SK-N-SH (cell line): ENCODE measurements around the gene NFKB2. TPM values are rescaled to one million over a fixed set of nuclear protein-coding genes. Genes with fewer than 3 reads are reported as not detected.
A peak's percentile ranks its signal among the peaks of the same experiment; 100 is the strongest.

Experiments used
- CTCF ChIA-PET: fragments of 300-600, 350-600 bp; formaldehyde crosslinking; extraction: SDS; loops from one replicate; lab custom pipeline; 2021; lab: Yijun Ruan, JAX
- POLR2A ChIA-PET: fragments of 350-600 bp; sonication (Branson Sonifier 250); formaldehyde crosslinking; extraction: SDS; loops from one replicate; lab custom pipeline; 2020; ENCODE audit warnings: antibody characterized with exemption, inconsistent platforms; lab: Yijun Ruan, JAX
- DNase-seq: peaks from one replicate; pipeline ENCODE4 v3.0.0; 2012
- H2AFZ ChIP-seq: fragments of 200-600 bp; sonication (generic); 2 replicates; pipeline ENCODE4 v1.8.1; 2016; ENCODE audit warnings: antibody characterized with exemption, mild to moderate bottlenecking, low read depth
- H3F3A ChIP-seq: fragments of 200-600 bp; sonication (generic); replicated peaks from 2 replicates; pipeline ENCODE3; 2016; ENCODE audit warnings: antibody characterized with exemption, mild to moderate bottlenecking; ENCODE audit not compliant: insufficient read depth
- H3K27ac ChIP-seq, 2 experiments: fragments of 200-500 bp in 1 of 2; fragments of 200-600 bp in 1 of 2; sonication (Bioruptor generic) in 1 of 2; sonication (generic), shearing (Covaris generic) in 1 of 2; 2 replicates each; pipeline versions ENCODE4 v1.5.1 to v1.6.1; 2014 to 2016; ENCODE audit warnings: low read depth in 2 of 2, inconsistent platforms in 1 of 2, low read length in 1 of 2, mild to moderate bottlenecking in 1 of 2, mixed read lengths in 1 of 2
- H3K27me3 ChIP-seq: fragments of 200-600 bp; sonication (generic), shearing (Covaris generic); 2 replicates; pipeline ENCODE4 v1.6.1; 2016; ENCODE audit warnings: mixed run types; ENCODE audit not compliant: insufficient read depth
- H3K36me3 ChIP-seq, 2 experiments: fragments of 200-500 bp in 1 of 2; fragments of 200-600 bp in 1 of 2; sonication (Bioruptor generic) in 1 of 2; sonication (generic) in 1 of 2; replicated peaks in 1 of 2; 2 replicates each; pipeline versions ENCODE3 to v1.5.1; 2014 to 2016; ENCODE audit warnings: low read length in 1 of 2, mild to moderate bottlenecking in 1 of 2; ENCODE audit not compliant: insufficient read depth in 2 of 2, control insufficient read depth in 1 of 2
- H3K4me1 ChIP-seq, 2 experiments: fragments of 200-500 bp in 1 of 2; fragments of 200-600 bp in 1 of 2; sonication (Bioruptor generic) in 1 of 2; sonication (generic), shearing (Covaris generic) in 1 of 2; 2 replicates each; pipeline versions ENCODE4 v1.5.1 to v1.6.1; 2014 to 2016; ENCODE audit warnings: low read depth in 1 of 2, low read length in 1 of 2, mixed run types in 1 of 2; ENCODE audit not compliant: insufficient read depth in 2 of 2, control insufficient read depth in 1 of 2
- H3K4me2 ChIP-seq: fragments of 200-600 bp; sonication (generic), shearing (Covaris generic); 2 replicates; pipeline ENCODE4 v1.6.1; 2017; ENCODE audit warnings: mixed run types
- H3K4me3 ChIP-seq, 2 experiments: fragments of 200-500 bp in 1 of 2; fragments of 200-600 bp in 1 of 2; sonication (Bioruptor generic) in 1 of 2; sonication (generic), shearing (Covaris generic) in 1 of 2; 2 replicates each; pipeline versions ENCODE4 v1.5.1 to v1.8.1; 2014 to 2016; ENCODE audit warnings: low read depth in 2 of 2, inconsistent platforms in 1 of 2, low read length in 1 of 2, mild to moderate bottlenecking in 1 of 2, mixed read lengths in 1 of 2, moderate library complexity in 1 of 2
- H3K79me2 ChIP-seq: fragments of 200-600 bp; sonication (generic); 2 replicates; pipeline ENCODE4 v1.8.1; 2017; ENCODE audit warnings: mild to moderate bottlenecking; ENCODE audit not compliant: insufficient read depth
- H3K9ac ChIP-seq: fragments of 200-600 bp; sonication (generic); 2 replicates; pipeline ENCODE4 v1.6.1; 2017; ENCODE audit warnings: mixed run types
- H3K9me2 ChIP-seq: fragments of 200-600 bp; sonication (generic); 2 replicates; pipeline ENCODE4 v1.6.1; 2017; ENCODE audit warnings: mixed run types
- H3K9me3 ChIP-seq: fragments of 200-600 bp; sonication (generic); 2 replicates; pipeline ENCODE4 v1.6.1; 2017; ENCODE audit warnings: mixed run types, mild to moderate bottlenecking, moderate library complexity
- H4K20me1 ChIP-seq: fragments of 200-600 bp; sonication (generic); 2 replicates; pipeline ENCODE4 v1.6.1; 2017; ENCODE audit warnings: mild to moderate bottlenecking, mixed run types; ENCODE audit not compliant: insufficient read depth
- ELF1 ChIP-seq: IDR thresholded peaks from 2 replicates; pipeline ENCODE4 v1.4.0; 2012
- EZH2phosphoT487 ChIP-seq: fragments of 200-600 bp; sonication (generic); IDR thresholded peaks from 2 replicates; pipeline ENCODE4 v1.6.1; 2017; ENCODE audit warnings: low read depth, mixed run types, mild to moderate bottlenecking, antibody characterized with exemption, moderate library complexity, borderline replicate concordance
- FOSL2 ChIP-seq: IDR thresholded peaks from 2 replicates; pipeline ENCODE4 v1.4.0; 2012; ENCODE audit warnings: low read depth, mild to moderate bottlenecking, moderate library complexity, borderline replicate concordance
- FOXJ3 ChIP-seq: sonication (generic); formaldehyde crosslinking; IDR thresholded peaks from 2 replicates; pipeline ENCODE4 v1.5.1; 2020; ENCODE audit warnings: mild to moderate bottlenecking, missing genetic modification reagents
- FOXM1 ChIP-seq: IDR thresholded peaks from 2 replicates; pipeline ENCODE4 v1.4.0; 2012; ENCODE audit warnings: low read depth, mild to moderate bottlenecking
- GABPA ChIP-seq: IDR thresholded peaks from 2 replicates; pipeline ENCODE4 v1.4.0; 2012; ENCODE audit warnings: low read depth, mild to moderate bottlenecking
- IRF3 ChIP-seq: fragments of 150-350 bp; IDR thresholded peaks from 2 replicates; pipeline ENCODE4 v1.6.1; 2016; ENCODE audit warnings: mild to moderate bottlenecking, low read depth, low read length
- JUND ChIP-seq: IDR thresholded peaks from 2 replicates; pipeline ENCODE4 v1.4.0; 2012
- MEF2A ChIP-seq: IDR thresholded peaks from 2 replicates; pipeline ENCODE4 v1.4.0; 2012; ENCODE audit warnings: low read depth, borderline replicate concordance
- MXI1 ChIP-seq: IDR thresholded peaks from 2 replicates; pipeline ENCODE4 v1.6.1; 2012; ENCODE audit warnings: mild to moderate bottlenecking, low read depth, low read length, improper control_type of control experiment
- NFIC ChIP-seq: IDR thresholded peaks from 2 replicates; pipeline ENCODE4 v1.4.0; 2012; ENCODE audit warnings: borderline replicate concordance
- POLR2AphosphoS5 ChIP-seq: IDR thresholded peaks from 2 replicates; pipeline ENCODE4 v1.6.1; 2012; ENCODE audit warnings: low read depth, low read length
- RAD21 ChIP-seq: IDR thresholded peaks from 2 replicates; pipeline ENCODE4 v1.6.1; 2012; ENCODE audit warnings: mild to moderate bottlenecking, low read length
- RCOR1 ChIP-seq: fragments of 150-350 bp; IDR thresholded peaks from 2 replicates; pipeline ENCODE4 v1.6.1; 2017; ENCODE audit warnings: antibody characterized with exemption, low read length
- RXRA ChIP-seq: IDR thresholded peaks from 2 replicates; pipeline ENCODE4 v1.4.0; 2012; ENCODE audit warnings: low read depth, mild to moderate bottlenecking, borderline replicate concordance
- SMC3 ChIP-seq: IDR thresholded peaks from 2 replicates; pipeline ENCODE4 v1.6.1; 2012; ENCODE audit warnings: low read depth, low read length, improper control_type of control experiment
- TAF1 ChIP-seq: IDR thresholded peaks from 2 replicates; pipeline ENCODE4 v1.6.1; 2012; ENCODE audit warnings: low read depth, mild to moderate bottlenecking, low read length, moderate library complexity, borderline replicate concordance
- TEAD4 ChIP-seq: IDR thresholded peaks from 2 replicates; pipeline ENCODE4 v1.4.0; 2012; ENCODE audit warnings: mild to moderate bottlenecking, borderline replicate concordance; ENCODE audit not compliant: insufficient read depth
- USF2 ChIP-seq: fragments of 150-350 bp; IDR thresholded peaks from 2 replicates; pipeline ENCODE4 v1.6.1; 2017; ENCODE audit warnings: antibody characterized with exemption, low read length, low read depth, borderline replicate concordance
- YY1 ChIP-seq: IDR thresholded peaks from 2 replicates; pipeline ENCODE4 v1.4.0; 2012; ENCODE audit warnings: low read depth, mild to moderate bottlenecking
- WGBS: methylation state at CpG from one replicate; pipeline ENCODE4 v1.1.6; 2017; ENCODE audit warnings: low lambda C conversion rate; 5-methylcytosine and 5-hydroxymethylcytosine counted together
- polyA plus RNA-seq, 3 experiments: library from polyadenylated mRNA; depleted of rRNA; stranded (reverse); fragments of >200 nt; gene quantifications; 2 replicates each; pipeline ENCODE4 v1.2.3, GENCODE V29; 2012
- TF ChIP-seq, protein P1 (sequence below): IDR thresholded peaks from 2 replicates; pipeline ENCODE4 v1.4.0; 2012; ENCODE audit warnings: low read depth
- TF ChIP-seq, protein P2 (sequence below): IDR thresholded peaks from 2 replicates; pipeline ENCODE4; 2012
- TF ChIP-seq, protein P3 (sequence below): IDR thresholded peaks from 2 replicates; pipeline ENCODE4 v1.4.0; 2012; ENCODE audit warnings: low read depth, borderline replicate concordance

The NFKB2 gene
- polyA plus RNA-seq, 1 of the 3 experiments (the other 2 are of a cell fraction) = 26.6 TPM

GRCh38 chr10:102398172-102399020 is 2.9 kb downstream of the NFKB2 start (continued):
- TF ChIP-seq NFIC = no peak
- no peak for TF ChIP-seq RXRA
- no peak for TF ChIP-seq EZH2phosphoT487

DNA sequence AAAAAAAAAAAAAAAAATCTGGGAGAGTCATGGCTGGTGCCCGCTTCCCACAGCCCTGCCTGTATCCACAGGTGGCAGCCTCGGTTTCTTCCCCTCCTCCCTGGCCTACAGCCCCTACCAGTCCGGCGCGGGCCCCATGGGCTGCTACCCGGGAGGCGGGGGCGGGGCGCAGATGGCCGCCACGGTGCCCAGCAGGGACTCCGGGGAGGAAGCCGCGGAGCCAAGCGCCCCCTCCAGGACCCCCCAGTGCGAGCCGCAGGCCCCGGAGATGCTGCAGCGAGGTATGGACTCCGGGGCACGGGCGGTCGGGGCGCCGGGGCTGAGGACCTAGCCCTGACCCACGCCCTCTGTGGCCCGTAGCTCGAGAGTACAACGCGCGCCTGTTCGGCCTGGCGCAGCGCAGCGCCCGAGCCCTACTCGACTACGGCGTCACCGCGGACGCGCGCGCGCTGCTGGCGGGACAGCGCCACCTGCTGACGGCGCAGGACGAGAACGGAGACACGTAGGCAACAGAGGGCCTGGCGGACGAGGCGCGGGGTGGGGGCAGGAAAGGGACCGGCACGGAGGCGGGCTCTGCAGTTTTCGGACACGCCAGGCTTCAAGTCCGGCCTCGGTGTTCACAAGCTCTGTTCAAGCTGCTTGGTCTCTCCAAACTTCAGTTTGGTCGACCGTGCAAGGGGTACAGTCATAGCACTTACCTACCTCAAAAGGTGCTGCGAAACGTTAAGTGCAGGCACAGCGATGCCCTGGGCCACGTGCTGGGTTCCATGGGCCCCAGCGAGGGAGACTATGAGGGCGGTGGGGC is 3.9 kb downstream of the NFKB2 start:
- H3K9ac ChIP-seq = 0 out of 2 replicates have a peak overlapping the region, but pooled peaks have one; percentile 36
- ChIA-PET POLR2A (interaction anchor here (0.9 to 1.5 kb wide), 5 partner anchors 14 to 173 kb away, joined by 3 to 5 read pairs (median 3); partner anchors contain the start of genes CUEDC2, ELOVL3 and FBXL15), CTCF (interaction anchor here (0.6 to 16.5 kb wide), 52 partner anchors 8 to 280 kb away, joined by 3 to 359 read pairs (median 5); partner anchors contain the start of genes ACTR1A, C10orf95, CUEDC2 and ELOVL3)
- H3K4me3 ChIP-seq = peak overlapping the region; percentile 49 to 64
- DNase-seq = peak; percentile 95
- H3K9me2 ChIP-seq = no peaks in the 10 kb centered on the region
- H4K20me1 ChIP-seq = no peaks in the 10 kb centered on the region
- H3K9me3 ChIP-seq = no peaks in the 10 kb centered on the region
- 32% methylated on average over 9 of the region's 72 CpGs for WGBS
- peaks cover 0 to 23% of the 10 kb centered on the region in 2 experiments; a peak in 1 of 4 replicates for H3K4me1 ChIP-seq
- peak overlapping the region; percentile 70 for H2AFZ ChIP-seq
- no peaks in the 10 kb centered on the region for H3K27me3 ChIP-seq
- peak overlapping the region; percentile 89 for H3K4me2 ChIP-seq
- no peaks in the 10 kb centered on the region for H3F3A ChIP-seq
- H3K27ac ChIP-seq = peak overlapping the region in 1 of 2 experiments; percentile 71; a peak in 1 of 4 replicates
- no peaks in the 10 kb centered on the region for H3K36me3 ChIP-seq
- peaks cover 5% of the 10 kb centered on the region; the same call in 1 of the 2 replicates for H3K79me2 ChIP-seq
- no peak for TF ChIP-seq MEF2A
- TF ChIP-seq GABPA = no peak
- TF ChIP-seq EZH2phosphoT487 = no peak
- no peak for TF ChIP-seq FOXM1
- TF ChIP-seq, protein P1, sequence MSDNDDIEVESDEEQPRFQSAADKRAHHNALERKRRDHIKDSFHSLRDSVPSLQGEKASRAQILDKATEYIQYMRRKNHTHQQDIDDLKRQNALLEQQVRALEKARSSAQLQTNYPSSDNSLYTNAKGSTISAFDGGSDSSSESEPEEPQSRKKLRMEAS = peak; percentile 54; the same call in 1 of the 2 replicates
- peak; percentile 60; the same call in 1 of the 2 replicates for TF ChIP-seq RCOR1
- TF ChIP-seq FOXJ3 (CRISPR knock-in tag) = peak; percentile 17; the same call in 1 of the 2 replicates
- TF ChIP-seq RAD21 = peak; percentile 55
- no peak for TF ChIP-seq USF2
- no peak for TF ChIP-seq YY1
- TF ChIP-seq JUND = no peak
- no peak for TF ChIP-seq RXRA
- TF ChIP-seq SMC3 = peak; percentile 69
- peak; percentile 32; the same call in 1 of the 2 replicates for TF ChIP-seq POLR2AphosphoS5
- TF ChIP-seq NFIC = no peak
- no peak for TF ChIP-seq TEAD4
- TF ChIP-seq, protein P2, sequence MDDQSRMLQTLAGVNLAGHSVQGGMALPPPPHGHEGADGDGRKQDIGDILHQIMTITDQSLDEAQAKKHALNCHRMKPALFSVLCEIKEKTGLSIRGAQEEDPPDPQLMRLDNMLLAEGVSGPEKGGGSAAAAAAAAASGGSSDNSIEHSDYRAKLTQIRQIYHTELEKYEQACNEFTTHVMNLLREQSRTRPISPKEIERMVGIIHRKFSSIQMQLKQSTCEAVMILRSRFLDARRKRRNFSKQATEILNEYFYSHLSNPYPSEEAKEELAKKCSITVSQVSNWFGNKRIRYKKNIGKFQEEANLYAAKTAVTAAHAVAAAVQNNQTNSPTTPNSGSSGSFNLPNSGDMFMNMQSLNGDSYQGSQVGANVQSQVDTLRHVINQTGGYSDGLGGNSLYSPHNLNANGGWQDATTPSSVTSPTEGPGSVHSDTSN = no peak
- TF ChIP-seq TAF1 = peak; percentile 38; the same call in 1 of the 2 replicates
- no peak for TF ChIP-seq ELF1
- peak; percentile 74; the same call in 1 of the 2 replicates for TF ChIP-seq MXI1
- no peak for TF ChIP-seq FOSL2
- no peak for TF ChIP-seq IRF3
- TF ChIP-seq, protein P3, sequence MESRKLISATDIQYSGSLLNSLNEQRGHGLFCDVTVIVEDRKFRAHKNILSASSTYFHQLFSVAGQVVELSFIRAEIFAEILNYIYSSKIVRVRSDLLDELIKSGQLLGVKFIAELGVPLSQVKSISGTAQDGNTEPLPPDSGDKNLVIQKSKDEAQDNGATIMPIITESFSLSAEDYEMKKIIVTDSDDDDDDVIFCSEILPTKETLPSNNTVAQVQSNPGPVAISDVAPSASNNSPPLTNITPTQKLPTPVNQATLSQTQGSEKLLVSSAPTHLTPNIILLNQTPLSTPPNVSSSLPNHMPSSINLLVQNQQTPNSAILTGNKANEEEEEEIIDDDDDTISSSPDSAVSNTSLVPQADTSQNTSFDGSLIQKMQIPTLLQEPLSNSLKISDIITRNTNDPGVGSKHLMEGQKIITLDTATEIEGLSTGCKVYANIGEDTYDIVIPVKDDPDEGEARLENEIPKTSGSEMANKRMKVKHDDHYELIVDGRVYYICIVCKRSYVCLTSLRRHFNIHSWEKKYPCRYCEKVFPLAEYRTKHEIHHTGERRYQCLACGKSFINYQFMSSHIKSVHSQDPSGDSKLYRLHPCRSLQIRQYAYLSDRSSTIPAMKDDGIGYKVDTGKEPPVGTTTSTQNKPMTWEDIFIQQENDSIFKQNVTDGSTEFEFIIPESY = no peak
